PC-9 (cell line): Measurements from ENCODE around the gene FAM151B. TPM values are rescaled to one million over a fixed set of nuclear protein-coding genes. Genes with fewer than 3 reads are reported as not detected.
A peak's percentile ranks its signal among the peaks of the same experiment; 100 is the strongest.
"Not testable (repeated sequence)": the region's sequence is repeated elsewhere in the genome, so short reads cannot be mapped to it uniquely, and the experiment has no call there.

Experiments
- BruUV-seq: library from RNA; stranded (reverse); fragments of 400-500 nt; replicated peaks from 2 replicates; lab custom pipeline; 2021; lab: Mats Ljungman, UMichigan
- CTCF ChIA-PET: fragments of 300-600 bp; sonication (Branson Sonifier 250); formaldehyde crosslinking; loops from one replicate; lab custom pipeline; 2022; ENCODE audit warnings: antibody characterized with exemption; lab: Charles Lee
- POLR2A ChIA-PET: fragments of 300-600 bp; sonication (Branson Sonifier 250); formaldehyde crosslinking; loops from one replicate; lab custom pipeline; 2022; ENCODE audit warnings: antibody characterized with exemption; ENCODE audit not compliant: unreplicated experiment; lab: Charles Lee
- DNase-seq, 2 experiments: peaks; one replicate each; pipeline versions ENCODE4 v3.0.0 to v3.0.0-alpha.2; 2015 to 2022; ENCODE audit warnings: mixed read lengths in 1 of 2
- H2AFZ ChIP-seq: fragments of 200-600 bp; sonication (generic); 2 replicates; pipeline ENCODE4 v1.8.1; 2017; ENCODE audit warnings: antibody characterized with exemption
- H3F3A ChIP-seq: fragments of 200-600 bp; sonication (generic); 2 replicates; pipeline ENCODE4 v1.8.1; 2017; ENCODE audit warnings: antibody characterized with exemption, mild to moderate bottlenecking, low read depth; ENCODE audit not compliant: insufficient read depth
- H3K27ac ChIP-seq: fragments of 200-600 bp; sonication (generic); 2 replicates; pipeline ENCODE4 v1.6.1; 2016; ENCODE audit warnings: mixed run types
- H3K27me3 ChIP-seq: fragments of 200-600 bp; sonication (generic); 2 replicates; pipeline ENCODE4 v1.6.1; 2016; ENCODE audit warnings: low read depth, mixed run types; ENCODE audit not compliant: insufficient read depth
- H3K36me3 ChIP-seq: fragments of 200-600 bp; sonication (generic); 2 replicates; pipeline ENCODE4 v1.6.1; 2016; ENCODE audit warnings: low read depth, mixed run types
- H3K4me1 ChIP-seq: fragments of 200-600 bp; sonication (generic); replicated peaks from 2 replicates; pipeline ENCODE4 v1.6.1; 2016; ENCODE audit warnings: mixed run types; ENCODE audit not compliant: insufficient read depth
- H3K4me2 ChIP-seq: fragments of 200-600 bp; sonication (generic); 2 replicates; pipeline ENCODE4 v1.6.1; 2017; ENCODE audit warnings: mixed run types
- H3K4me3 ChIP-seq: fragments of 200-600 bp; sonication (generic); 2 replicates; pipeline ENCODE4 v1.6.1; 2016; ENCODE audit warnings: mixed run types
- H3K79me2 ChIP-seq: fragments of 200-600 bp; sonication (generic); 2 replicates; pipeline ENCODE4 v1.6.1; 2017; ENCODE audit warnings: low read depth, mixed run types
- H3K9me2 ChIP-seq: fragments of 200-600 bp; sonication (generic); 2 replicates; pipeline ENCODE4 v1.8.1; 2017; ENCODE audit warnings: mild to moderate bottlenecking; ENCODE audit not compliant: insufficient read depth
- H3K9me3 ChIP-seq: fragments of 200-600 bp; sonication (generic); 2 replicates; pipeline ENCODE4 v1.8.1; 2016; ENCODE audit warnings: low read depth; ENCODE audit not compliant: insufficient read depth
- H4K20me1 ChIP-seq: fragments of 200-600 bp; sonication (generic); 2 replicates; pipeline ENCODE4 v1.8.1; 2017; ENCODE audit not compliant: insufficient read depth
- CTCF ChIP-seq: fragments of 200-600 bp; sonication (generic); conservative IDR thresholded peaks from 2 replicates; pipeline ENCODE4 v1.6.1; 2017; ENCODE audit warnings: mixed run types, antibody characterized with exemption, mild to moderate bottlenecking, moderate library complexity
- EZH2 ChIP-seq: fragments of 200-600 bp; sonication (generic); IDR thresholded peaks from 2 replicates; pipeline ENCODE4 v1.8.0; 2017; ENCODE audit warnings: antibody characterized with exemption, low read depth
- intact Hi-C: fragments of 100-400 bp; cut with micrococcal nuclease; formaldehyde crosslinking; loops from one replicate; pipeline ENCODE4 v1.10.0; 2022; ENCODE audit not compliant: unreplicated experiment
- total RNA-seq: library from RNA; stranded (reverse); gene quantifications from 2 replicates; pipeline ENCODE4 v1.2.3, GENCODE V29; 2021

FAM151B gene
- total RNA-seq, 1 experiment from 2014 or later: 1.7 TPM

GRCh38 chr5:80487444-80487828 lies 464 bp upstream of the FAM151B start:
- peak overlapping the region; percentile 89 for H3K4me2 ChIP-seq
- peak overlapping the region; percentile 63 for H3K27ac ChIP-seq
- H3K4me3 ChIP-seq: peak overlapping the region; percentile 66
- no peaks in the 10 kb centered on the region for H3K27me3 ChIP-seq
- peaks cover 42% of the 10 kb centered on the region for H3K4me1 ChIP-seq
- no peaks in the 10 kb centered on the region for H4K20me1 ChIP-seq
- DNase-seq: no peak
- BruUV-seq: TSS peak; percentile 76
- ChIA-PET CTCF (no interaction called here), POLR2A (interaction anchor here (0.5 to 0.7 kb wide), 3 partner anchors 168 to 1267 kb away, joined by 3 to 5 read pairs (median 5); no protein-coding TSS in a partner anchor)
- peak overlapping the region; percentile 97 for H2AFZ ChIP-seq
- TF ChIP-seq EZH2 (no peak), CTCF (no peak)
- H3F3A ChIP-seq: peaks cover 46% of the 10 kb centered on the region
- H3K9me3 ChIP-seq: peaks cover 8% of the 10 kb centered on the region; the same call in 1 of the 2 replicates
- peaks cover 23% of the 10 kb centered on the region for H3K36me3 ChIP-seq
- peaks cover 15% of the 10 kb centered on the region for H3K79me2 ChIP-seq
- intact Hi-C loops: no loop called here
- no peaks in the 10 kb centered on the region for H3K9me2 ChIP-seq

GRCh38 chr5:80491296-80491695 lies 3.4 kb downstream of the FAM151B start:
- Histone ChIP-seq H4K20me1 (no peaks in the 10 kb centered on the region; the same call in 1 of the 2 replicates), H3K9me2 (no peaks in the 10 kb centered on the region), H3K4me1 (peaks cover 67% of the 10 kb centered on the region), H3F3A (peaks cover 55% of the 10 kb centered on the region), H3K36me3 (0 out of 2 replicates have a peak, but pooled peaks cover 4% of the 10 kb centered on the region), H2AFZ (no peak overlapping the region), H3K27me3 (no peaks in the 10 kb centered on the region), H3K4me3 (no peak overlapping the region), H3K4me2 (no peak overlapping the region), H3K9me3 (peaks cover 9% of the 10 kb centered on the region), H3K79me2 (peaks cover 12% of the 10 kb centered on the region), H3K27ac (no peak overlapping the region)
- ChIA-PET POLR2A (no interaction called here), CTCF (no interaction called here)
- intact Hi-C loops: loop anchor here (10.0 kb wide), 1 partner anchor 74 kb away; no protein-coding TSS in a partner anchor
- no peak for DNase-seq
- TF ChIP-seq EZH2 (no peak), CTCF (no peak)
- no TSS peak for BruUV-seq

GRCh38 chr5:80492741-80493140 lies 4.8 kb downstream of the FAM151B start:
- ChIA-PET POLR2A (no interaction called here), CTCF (no interaction called here)
- no peak for TF ChIP-seq EZH2
- no peak for TF ChIP-seq CTCF
- no peak for DNase-seq
- Histone ChIP-seq H4K20me1 (no peaks in the 10 kb centered on the region; the same call in 1 of the 2 replicates), H3F3A (peaks cover 49% of the 10 kb centered on the region), H3K36me3 (0 out of 2 replicates have a peak, but pooled peaks cover 4% of the 10 kb centered on the region), H3K27ac (peak overlapping the region; percentile 52), H3K27me3 (no peaks in the 10 kb centered on the region), H3K9me3 (peaks cover 9% of the 10 kb centered on the region), H3K4me2 (peak overlapping the region; percentile 74), H3K79me2 (no peaks in the 10 kb centered on the region), H3K4me3 (peak overlapping the region; percentile 21; the same call in 1 of the 2 replicates), H3K9me2 (no peaks in the 10 kb centered on the region), H3K4me1 (peaks cover 55% of the 10 kb centered on the region), H2AFZ (no peak overlapping the region)
- no TSS peak for BruUV-seq
- intact Hi-C loops: loop anchor here (10.0 kb wide), 1 partner anchor 72 kb away; no protein-coding TSS in a partner anchor

GRCh38 chr5:80493443-80493842 lies 5.5 kb downstream of the FAM151B start:
- POLR2A ChIA-PET, H3K36me3 ChIP-seq, BruUV-seq, H4K20me1 ChIP-seq, H3K27me3 ChIP-seq, CTCF ChIA-PET, H3K9me3 ChIP-seq, H2AFZ ChIP-seq, H3K9me2 ChIP-seq, H3K79me2 ChIP-seq: not testable (repeated sequence)
- Histone ChIP-seq H3K4me2 (peak overlapping the region; percentile 74), H3K27ac (peak overlapping the region; percentile 57), H3K4me3 (peak overlapping the region; percentile 21; the same call in 1 of the 2 replicates), H3K4me1 (peaks cover 55% of the 10 kb centered on the region), H3F3A (peaks cover 45% of the 10 kb centered on the region)
- DNase-seq: peak; percentile 66 to 86
- intact Hi-C loops: loop anchor here (10.0 kb wide), 1 partner anchor 71 kb away; no protein-coding TSS in a partner anchor
